HEK293T (cell line): ENCODE data around the gene ERC1.

Source experiments
- LEF1 ChIP-seq: fragments of 450-650 bp; IDR thresholded peaks from 2 replicates; pipeline ENCODE4 v1.6.1; 2017; ENCODE audit warnings: mild to moderate bottlenecking, borderline replicate concordance
- SP1 ChIP-seq: fragments of 450-650 bp; IDR thresholded peaks from 2 replicates; pipeline ENCODE4 v1.6.1; 2017
- TARDBP ChIP-seq: fragments of 450-650 bp; IDR thresholded peaks from 2 replicates; pipeline ENCODE4 v1.6.1; 2016

- TF ChIP-seq TARDBP (no peak), LEF1 (no peak), SP1 (no peak)
Observed at GRCh38 chr12:1346126-1346525, 355.1 kb downstream of the ERC1 start.
